Keratinocyte (primary cell): ENCODE results near the gene TENM4.

Experiments used
- EZH2 ChIP-seq: IDR thresholded peaks from one replicate; pipeline ENCODE4 v1.6.1; 2012; ENCODE audit warnings: inconsistent platforms, mild to moderate bottlenecking, low read length, moderate library complexity
- TF ChIP-seq, protein P1 (sequence below), 3 experiments: IDR thresholded peaks in 1 of 3; conservative IDR thresholded peaks in 1 of 3; optimal IDR thresholded peaks in 1 of 3; 2 replicates in 2 of 3; 3 replicates in 1 of 3; pipeline versions ENCODE3 to v1.5.1; 2011; ENCODE audit warnings: low read length in 3 of 3, mild to moderate bottlenecking in 3 of 3, moderate library complexity in 2 of 3, control low read depth in 1 of 3, inconsistent platforms in 1 of 3; ENCODE audit not compliant: insufficient read depth in 2 of 3; ENCODE audit errors: extremely low read depth in 1 of 3

- TF ChIP-seq, protein P1, sequence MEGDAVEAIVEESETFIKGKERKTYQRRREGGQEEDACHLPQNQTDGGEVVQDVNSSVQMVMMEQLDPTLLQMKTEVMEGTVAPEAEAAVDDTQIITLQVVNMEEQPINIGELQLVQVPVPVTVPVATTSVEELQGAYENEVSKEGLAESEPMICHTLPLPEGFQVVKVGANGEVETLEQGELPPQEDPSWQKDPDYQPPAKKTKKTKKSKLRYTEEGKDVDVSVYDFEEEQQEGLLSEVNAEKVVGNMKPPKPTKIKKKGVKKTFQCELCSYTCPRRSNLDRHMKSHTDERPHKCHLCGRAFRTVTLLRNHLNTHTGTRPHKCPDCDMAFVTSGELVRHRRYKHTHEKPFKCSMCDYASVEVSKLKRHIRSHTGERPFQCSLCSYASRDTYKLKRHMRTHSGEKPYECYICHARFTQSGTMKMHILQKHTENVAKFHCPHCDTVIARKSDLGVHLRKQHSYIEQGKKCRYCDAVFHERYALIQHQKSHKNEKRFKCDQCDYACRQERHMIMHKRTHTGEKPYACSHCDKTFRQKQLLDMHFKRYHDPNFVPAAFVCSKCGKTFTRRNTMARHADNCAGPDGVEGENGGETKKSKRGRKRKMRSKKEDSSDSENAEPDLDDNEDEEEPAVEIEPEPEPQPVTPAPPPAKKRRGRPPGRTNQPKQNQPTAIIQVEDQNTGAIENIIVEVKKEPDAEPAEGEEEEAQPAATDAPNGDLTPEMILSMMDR (optimal IDR thresholded peaks at IDR 0.05 in 1 of 3, IDR thresholded peaks at IDR 0.05 in 1 of 3, conservative IDR thresholded peaks at IDR 0.05 in 1 of 3; ENCODE audit: extremely low read depth in 1 of 3, insufficient read depth in 2 of 3, low read length in 3 of 3) = no peak
- no peak for TF ChIP-seq EZH2
These were observed 258.0 kb downstream of the TENM4 start for GRCh38 chr11:79182794-79183193.
